ENCODE data around the gene C1orf232. TPM values are rescaled to one million over a fixed set of nuclear protein-coding genes. Genes with fewer than 3 reads are reported as not detected.

The C1orf232 gene
- total RNA-seq, 2 donors from 2014 or later = not detected

DNA sequence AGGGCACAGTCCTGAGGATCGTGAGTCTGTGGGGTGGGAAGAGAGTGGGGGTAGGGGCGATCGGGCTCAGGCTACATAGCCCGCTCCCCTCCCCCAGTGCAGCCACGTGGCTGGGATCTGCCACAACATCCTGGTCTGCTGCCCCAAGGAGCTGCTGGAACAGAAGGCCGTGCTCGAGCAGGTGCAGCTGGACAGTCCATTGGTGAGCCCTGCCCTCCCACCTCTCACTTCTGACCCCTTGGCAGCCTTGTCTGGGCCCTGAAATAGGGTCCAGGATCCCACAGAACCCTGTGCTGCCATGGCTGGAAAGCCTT lies 13.6 kb upstream of the C1orf232 start:
- H3K27ac ChIP-seq (ENCODE audit: low read depth, low read length) = no peak overlapping the region
- peaks cover 2% of the 10 kb centered on the region for H3K4me1 Mint-ChIP-seq
- peaks cover 4% of the 10 kb centered on the region for H3K36me3 ChIP-seq (ENCODE audit: control insufficient read depth, insufficient read depth, low read length)
- no peaks in the 10 kb centered on the region for H3K4me1 ChIP-seq (ENCODE audit: control insufficient read depth, insufficient read depth, low read length)
- H3K27me3 ChIP-seq (ENCODE audit: control insufficient read depth, insufficient read depth, low read length, poor library complexity, severe bottlenecking) = no peaks in the 10 kb centered on the region
- no peak for DNase-seq
- no peaks in the 10 kb centered on the region for H3K9me3 Mint-ChIP-seq
- no peaks in the 10 kb centered on the region for H3K9me3 ChIP-seq (ENCODE audit: control insufficient read depth, low read length)
- H3K27me3 Mint-ChIP-seq (ENCODE audit: insufficient read depth) = no peaks in the 10 kb centered on the region
- 85% methylated on average over 7 of the region's 7 CpGs; no CpG with 5 or more reads in 1 of the 2 experiments for WGBS, 2 experiments (ENCODE audit: insufficient coverage in 1 of 2, insufficient read length in 1 of 2)
- peaks cover 44% of the 10 kb centered on the region for H3K36me3 Mint-ChIP-seq (ENCODE audit: low read depth)
- TF ChIP-seq, protein P1, sequence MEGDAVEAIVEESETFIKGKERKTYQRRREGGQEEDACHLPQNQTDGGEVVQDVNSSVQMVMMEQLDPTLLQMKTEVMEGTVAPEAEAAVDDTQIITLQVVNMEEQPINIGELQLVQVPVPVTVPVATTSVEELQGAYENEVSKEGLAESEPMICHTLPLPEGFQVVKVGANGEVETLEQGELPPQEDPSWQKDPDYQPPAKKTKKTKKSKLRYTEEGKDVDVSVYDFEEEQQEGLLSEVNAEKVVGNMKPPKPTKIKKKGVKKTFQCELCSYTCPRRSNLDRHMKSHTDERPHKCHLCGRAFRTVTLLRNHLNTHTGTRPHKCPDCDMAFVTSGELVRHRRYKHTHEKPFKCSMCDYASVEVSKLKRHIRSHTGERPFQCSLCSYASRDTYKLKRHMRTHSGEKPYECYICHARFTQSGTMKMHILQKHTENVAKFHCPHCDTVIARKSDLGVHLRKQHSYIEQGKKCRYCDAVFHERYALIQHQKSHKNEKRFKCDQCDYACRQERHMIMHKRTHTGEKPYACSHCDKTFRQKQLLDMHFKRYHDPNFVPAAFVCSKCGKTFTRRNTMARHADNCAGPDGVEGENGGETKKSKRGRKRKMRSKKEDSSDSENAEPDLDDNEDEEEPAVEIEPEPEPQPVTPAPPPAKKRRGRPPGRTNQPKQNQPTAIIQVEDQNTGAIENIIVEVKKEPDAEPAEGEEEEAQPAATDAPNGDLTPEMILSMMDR (conservative IDR thresholded peaks at IDR 0.05) = no peak
- no peak overlapping the region for H3K9ac ChIP-seq (ENCODE audit: extremely low read depth, low read length, poor library complexity, severe bottlenecking)
- no peak overlapping the region for H3K27ac Mint-ChIP-seq
- no peak overlapping the region for H3K4me3 ChIP-seq (ENCODE audit: low read length)
- no peak overlapping the region for H3K4me3 Mint-ChIP-seq

- Histone ChIP-seq H3K9me3 (ENCODE audit: control insufficient read depth, low read length) (no peaks in the 10 kb centered on the region), H3K9ac (ENCODE audit: extremely low read depth, low read length, poor library complexity, severe bottlenecking) (no peak overlapping the region), H3K27me3 (ENCODE audit: control insufficient read depth, insufficient read depth, low read length, poor library complexity, severe bottlenecking) (no peaks in the 10 kb centered on the region), H3K4me3 (ENCODE audit: low read length) (no peak overlapping the region), H3K36me3 (ENCODE audit: control insufficient read depth, insufficient read depth, low read length) (peaks cover 4% of the 10 kb centered on the region), H3K4me1 (ENCODE audit: control insufficient read depth, insufficient read depth, low read length) (no peaks in the 10 kb centered on the region), H3K27ac (ENCODE audit: low read depth, low read length) (no peak overlapping the region)
- TF ChIP-seq, protein P1 (conservative IDR thresholded peaks at IDR 0.05) = no peak
- Mint-ChIP-seq H3K27me3 (ENCODE audit: insufficient read depth) (no peaks in the 10 kb centered on the region), H3K27ac (no peak overlapping the region), H3K36me3 (ENCODE audit: low read depth) (peaks cover 38% of the 10 kb centered on the region), H3K9me3 (no peaks in the 10 kb centered on the region), H3K4me1 (peaks cover 3% of the 10 kb centered on the region), H3K4me3 (no peak overlapping the region)
- 93% methylated on average over 8 to 9 of the region's 9 CpGs for WGBS, 2 experiments (ENCODE audit: insufficient coverage in 1 of 2, insufficient read length in 1 of 2)
- DNase-seq = no peak
Observed at GRCh38 chr1:26181586-26182382, 13.0 kb upstream of the C1orf232 start.

- 90 to 96% methylated on average over 3 of the region's 4 CpGs for WGBS, 2 experiments (ENCODE audit: insufficient coverage in 1 of 2, insufficient read length in 1 of 2)
- Mint-ChIP-seq H3K4me3 (no peak overlapping the region), H3K27me3 (ENCODE audit: insufficient read depth) (no peaks in the 10 kb centered on the region), H3K36me3 (ENCODE audit: low read depth) (peaks cover 28% of the 10 kb centered on the region), H3K27ac (no peak overlapping the region), H3K9me3 (no peaks in the 10 kb centered on the region), H3K4me1 (peaks cover 3% of the 10 kb centered on the region)
- Histone ChIP-seq H3K9ac (ENCODE audit: extremely low read depth, low read length, poor library complexity, severe bottlenecking) (no peak overlapping the region), H3K27me3 (ENCODE audit: control insufficient read depth, insufficient read depth, low read length, poor library complexity, severe bottlenecking) (no peaks in the 10 kb centered on the region), H3K36me3 (ENCODE audit: control insufficient read depth, insufficient read depth, low read length) (peaks cover 4% of the 10 kb centered on the region), H3K4me3 (ENCODE audit: low read length) (no peak overlapping the region), H3K9me3 (ENCODE audit: control insufficient read depth, low read length) (no peaks in the 10 kb centered on the region), H3K4me1 (ENCODE audit: control insufficient read depth, insufficient read depth, low read length) (no peaks in the 10 kb centered on the region), H3K27ac (ENCODE audit: low read depth, low read length) (no peak overlapping the region)
- no peak for DNase-seq
- TF ChIP-seq, protein P1 (conservative IDR thresholded peaks at IDR 0.05) = no peak
Observed at GRCh38 chr1:26180010-26180506, 11.3 kb upstream of the C1orf232 start.
